SHP77 treated with DMSO at 0.1 percent for 48 hours (cell line): Measurements from ENCODE around the gene CENPP.
"Not testable (repeated sequence)": the region's sequence is repeated elsewhere in the genome, so short reads cannot be mapped to it uniquely, and the experiment has no call there.

ENCODE experiments used
- DNase-seq: peaks from one replicate; lab custom pipeline; 2025; lab: John Stamatoyannopoulos, UW

CENPP gene

DNA sequence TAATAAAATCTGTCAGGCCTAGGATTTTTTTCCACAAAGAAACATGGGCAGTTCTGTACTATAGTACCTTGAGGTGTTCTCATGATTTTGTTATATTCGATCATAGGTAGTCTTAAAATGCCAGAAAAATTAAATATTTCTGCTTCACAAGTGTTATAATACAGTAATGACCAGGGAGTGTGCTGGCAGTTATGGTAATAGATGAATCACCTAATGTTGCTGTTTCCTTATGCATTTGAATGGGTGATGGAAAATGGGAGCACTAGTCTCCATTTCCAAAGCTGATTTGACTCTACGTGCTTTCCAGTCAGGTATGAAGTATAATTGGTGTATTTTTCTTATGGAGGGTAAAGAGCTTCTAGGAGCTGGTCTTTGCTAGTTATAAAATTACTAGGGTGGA is 54.9 kb downstream of the CENPP start:
- no peak for DNase-seq

DNA sequence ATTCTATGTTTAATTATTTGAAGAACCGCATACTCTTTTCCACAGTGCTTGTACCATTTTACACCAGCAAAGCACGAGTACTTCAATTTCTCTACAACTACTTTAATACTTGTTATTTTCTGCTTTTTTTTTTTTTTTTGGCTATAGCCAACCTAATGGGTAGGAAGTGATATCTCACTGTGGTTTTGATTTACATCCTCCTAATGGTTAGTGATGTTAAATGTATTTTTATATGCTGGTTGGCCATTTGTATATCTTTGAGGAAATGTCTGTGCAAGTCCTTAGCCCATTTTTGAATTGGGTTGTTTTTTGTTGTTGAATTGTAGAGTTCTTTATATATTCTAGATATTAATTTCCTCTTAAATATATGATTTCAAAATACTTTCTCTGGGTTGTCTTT is 56.0 kb downstream of the CENPP start:
- DNase-seq, result no peak

DNA sequence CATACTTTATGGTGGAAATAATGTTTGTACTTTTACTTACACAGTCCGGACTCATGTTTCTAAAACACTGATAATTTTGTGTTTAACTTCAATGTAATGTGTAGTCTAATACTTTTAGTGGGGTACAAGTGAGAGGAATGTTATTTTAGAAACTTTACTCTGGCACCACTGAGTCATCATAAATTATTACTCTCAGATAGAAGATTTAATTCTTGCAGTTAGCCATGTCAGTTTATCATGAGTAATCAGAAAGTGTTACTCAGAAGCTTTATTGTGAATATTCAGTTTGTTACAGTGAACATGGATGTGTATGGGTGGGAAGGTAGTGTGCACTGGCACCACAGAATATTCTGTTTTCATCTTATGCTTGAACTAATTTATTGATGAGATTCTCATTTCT is 58.6 kb downstream of the CENPP start:
- DNase-seq, result no peak

DNA sequence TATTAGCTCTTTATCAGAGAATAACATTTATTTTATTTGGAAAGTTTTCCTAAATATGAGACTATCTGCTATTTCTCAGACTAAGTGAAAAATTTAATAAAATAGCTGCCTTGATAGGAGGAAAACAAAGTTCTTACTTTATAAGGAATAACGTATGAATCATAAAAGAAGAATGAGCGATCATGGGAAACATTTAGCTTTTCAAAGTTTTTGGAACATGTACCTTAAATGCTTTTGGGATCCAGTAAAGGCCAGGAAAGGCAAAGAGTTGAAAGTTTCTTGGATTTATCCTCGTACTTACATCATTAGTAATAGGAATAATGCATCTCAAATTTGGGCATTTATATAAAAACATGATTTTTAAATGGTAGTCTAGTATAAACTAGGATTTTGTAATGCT is 59.2 kb downstream of the CENPP start:
- DNase-seq, result no peak

DNA sequence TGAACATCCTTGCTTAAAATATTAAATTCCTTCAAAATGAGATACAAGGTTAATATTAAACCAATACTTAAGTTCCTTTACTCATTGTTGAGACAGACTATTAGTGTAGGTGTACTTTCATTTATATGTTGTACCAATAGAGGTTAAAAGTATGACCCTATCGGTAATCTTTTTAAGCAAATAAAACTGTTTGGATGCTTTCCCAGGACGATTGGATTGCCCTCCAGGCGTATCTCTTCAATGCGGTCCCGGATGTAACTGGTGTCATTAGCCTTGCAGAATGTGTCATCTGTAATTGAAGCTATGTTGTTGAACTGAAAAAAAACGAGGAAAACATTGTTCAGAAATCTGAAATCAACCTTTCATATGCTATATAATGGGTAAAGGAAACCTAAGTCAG is 59.7 kb downstream of the CENPP start:
- DNase-seq, result no peak

DNA sequence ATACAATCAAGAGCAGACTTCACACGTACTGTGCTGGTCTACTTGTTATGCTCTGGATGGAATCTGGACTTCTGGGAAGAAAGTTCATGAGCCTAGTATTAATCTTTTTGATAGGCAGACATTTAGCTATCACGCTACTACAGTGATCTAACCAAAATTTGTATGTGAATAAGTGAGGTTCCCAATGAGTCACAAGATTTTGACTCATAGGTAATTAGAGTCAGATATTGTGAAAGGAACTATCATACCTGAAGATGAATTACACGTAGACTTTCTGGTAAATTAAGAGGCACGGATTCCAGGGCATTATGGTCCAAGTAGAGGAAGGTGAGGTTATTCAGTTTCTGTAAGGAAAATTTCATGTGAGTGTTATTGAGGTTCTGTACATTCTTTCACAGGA is 60.2 kb downstream of the CENPP start:
- DNase-seq, result no peak

DNA sequence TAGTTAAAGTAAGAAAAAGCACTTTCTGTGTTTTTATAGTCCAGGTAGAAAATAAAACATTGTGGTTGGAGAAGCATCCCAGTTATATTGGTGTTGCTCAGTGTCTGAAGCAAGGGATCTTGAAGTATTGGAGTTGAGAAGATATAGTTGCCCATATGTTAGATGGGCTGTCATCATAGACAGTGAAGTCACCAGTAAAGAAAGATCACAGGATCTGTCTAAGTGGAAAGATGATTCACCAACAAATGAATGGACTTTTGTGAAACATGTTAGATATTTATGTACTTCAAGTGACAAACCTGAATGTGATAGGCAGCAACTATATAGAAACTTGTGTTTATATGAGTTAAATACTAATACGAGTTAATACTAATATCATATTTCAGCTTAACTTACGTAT is 66.9 kb downstream of the CENPP start:
- DNase-seq, result no peak

DNA sequence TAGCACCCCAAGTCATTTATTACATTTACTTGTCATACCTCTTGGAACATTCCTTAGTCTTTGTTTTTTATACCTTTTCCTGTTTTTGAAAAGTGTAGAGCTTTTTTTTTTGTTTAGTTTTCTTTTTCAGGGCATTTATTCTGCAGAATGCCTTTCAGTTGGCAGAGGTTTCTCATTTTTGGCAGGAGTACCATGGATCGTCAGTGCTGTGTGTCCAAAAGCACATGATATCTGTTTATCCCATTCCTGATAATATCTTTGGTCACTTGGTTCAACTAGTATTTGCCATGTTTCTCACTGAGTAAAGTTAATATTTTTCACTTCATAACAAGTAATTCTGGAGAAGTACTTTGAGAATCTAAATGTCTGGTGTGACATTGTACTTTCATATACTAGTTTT is 67.9 kb downstream of the CENPP start:
- DNase-seq, result no peak

DNA sequence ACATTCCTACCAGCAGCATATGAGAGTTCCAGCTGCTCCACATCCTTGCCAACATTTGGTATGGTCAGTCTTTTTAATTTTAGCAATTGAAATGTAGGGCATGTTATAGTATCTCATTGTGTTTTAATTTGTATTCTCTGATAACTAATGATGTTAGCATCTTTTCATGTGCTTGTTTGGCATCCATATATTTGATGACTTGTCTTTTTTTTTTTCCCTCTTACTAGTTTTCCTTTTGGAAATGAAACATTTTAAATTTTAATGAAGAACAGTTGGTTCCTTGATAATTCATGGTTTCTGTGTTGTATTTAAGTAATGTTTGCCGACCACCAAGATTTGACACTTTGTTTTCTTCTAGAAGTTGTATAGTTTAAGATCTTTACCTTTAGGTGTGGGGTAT is 69.9 kb downstream of the CENPP start:
- DNase-seq, result no peak

DNA sequence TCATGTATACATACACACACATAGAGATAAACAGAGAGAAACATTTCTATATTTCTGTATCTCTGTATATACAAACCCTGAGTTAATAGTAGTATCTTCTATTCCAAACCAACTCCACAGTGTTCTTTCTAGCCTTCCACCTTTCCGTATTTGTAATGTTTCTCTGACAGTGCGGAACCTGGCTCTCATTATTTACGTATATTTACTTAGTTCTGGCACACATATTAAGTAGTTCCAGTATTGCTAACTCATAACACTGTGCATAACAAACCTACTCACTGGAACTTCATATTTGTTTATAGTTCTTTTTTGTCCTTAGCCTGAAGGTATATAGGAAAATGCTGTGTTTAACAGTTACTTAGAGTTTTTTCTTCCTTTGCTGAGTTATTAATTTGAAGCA is 72.1 kb downstream of the CENPP start:
- no peak for DNase-seq

DNA sequence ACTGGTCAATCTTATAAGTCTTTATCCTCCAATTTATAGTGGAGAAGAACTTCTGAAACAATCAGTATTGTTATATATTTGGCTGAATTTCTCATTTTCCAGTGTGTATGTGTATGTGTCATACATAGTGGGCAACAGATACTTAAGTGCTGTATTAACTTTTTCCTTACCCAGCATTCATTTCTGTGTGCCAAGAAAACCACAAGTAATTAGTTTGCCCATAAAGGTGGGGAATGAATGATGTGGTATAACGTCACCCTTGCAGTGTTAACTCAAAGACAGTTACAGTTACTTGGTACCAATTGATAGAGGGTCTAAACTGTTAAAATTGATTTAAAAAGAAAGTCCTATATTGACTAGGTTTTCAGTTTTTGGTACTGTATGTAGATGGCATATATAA is 76.6 kb downstream of the CENPP start:
- DNase-seq, result no peak

DNA sequence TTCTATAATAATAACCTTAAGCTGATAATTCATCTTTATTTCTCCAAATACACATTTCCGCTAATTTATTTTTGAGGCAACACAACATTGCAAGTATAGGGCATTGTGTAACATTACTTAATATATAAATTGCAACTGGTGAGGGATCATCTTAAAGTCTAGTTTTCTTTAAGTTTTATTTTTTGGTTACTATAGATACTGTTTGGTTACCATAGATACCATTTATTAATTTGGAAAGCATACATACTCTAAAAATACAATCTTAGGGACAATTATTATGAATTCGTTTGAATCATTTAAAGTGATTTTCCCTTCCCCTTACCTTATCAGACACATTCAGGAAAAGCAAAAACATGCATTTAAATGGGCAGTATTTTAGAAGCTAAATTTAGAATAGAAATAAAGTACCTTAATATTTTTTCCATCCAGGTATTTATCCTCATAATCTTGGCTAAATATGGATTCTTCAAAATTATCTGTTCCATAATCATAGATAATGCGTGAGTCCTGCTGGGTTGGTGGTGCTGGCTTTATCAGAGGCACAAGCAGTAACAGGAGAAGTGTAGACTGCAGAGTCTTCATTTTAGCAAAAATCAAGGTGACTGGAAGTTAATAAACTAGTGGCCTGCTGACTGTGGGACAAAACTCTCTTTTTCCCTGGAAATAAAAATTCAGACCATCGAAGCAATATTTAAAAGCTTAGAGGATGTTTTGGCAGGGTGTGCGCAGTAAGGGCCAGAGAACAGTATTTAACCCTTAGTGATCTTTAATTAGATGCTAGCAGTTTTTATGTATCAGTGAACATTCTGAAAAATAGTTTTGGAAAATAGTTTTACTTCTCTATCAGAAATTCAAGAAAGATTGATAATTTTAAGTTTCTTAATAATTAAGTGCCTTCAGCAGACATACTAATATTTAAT is 77.3 kb downstream of the CENPP start:
- DNase-seq, result no peak

DNA sequence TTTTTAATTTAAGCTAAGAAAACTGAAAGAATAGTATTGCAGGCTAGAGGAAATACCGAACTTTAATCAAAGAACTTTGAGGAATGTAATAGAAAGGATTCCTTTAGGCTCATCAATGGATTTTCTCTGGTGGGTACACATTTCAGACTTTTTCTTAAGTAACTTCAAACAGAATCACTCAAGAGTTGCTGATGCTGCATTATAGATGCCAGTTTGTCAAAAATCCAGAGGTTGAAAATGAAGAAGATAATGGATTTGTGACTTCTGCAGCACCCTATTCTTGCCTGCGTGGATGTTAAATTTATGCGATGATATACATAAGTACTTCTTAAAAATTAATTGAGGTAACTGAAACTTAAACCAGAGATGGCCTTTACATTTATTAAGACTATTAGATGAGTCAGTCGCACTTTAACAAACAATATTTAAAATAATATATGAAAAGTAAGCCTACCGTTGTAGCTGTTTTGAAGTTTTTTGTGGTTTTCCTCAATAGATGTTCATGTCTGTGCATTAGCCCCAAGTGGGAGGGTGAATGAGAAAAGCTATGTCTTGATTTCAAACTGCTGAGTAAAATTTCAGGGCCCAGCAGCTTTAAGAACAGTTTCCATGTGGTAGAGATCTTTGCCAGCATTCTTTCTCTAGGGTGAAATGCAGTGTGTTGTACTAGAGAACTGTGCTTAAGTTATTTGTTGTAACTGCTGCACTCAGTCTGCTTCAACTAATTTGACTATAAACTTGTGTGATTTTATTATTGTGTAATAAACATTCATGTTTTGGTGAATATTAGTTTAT is 78.5 kb downstream of the CENPP start, which contains the start of gene OGN:
Gene OGN (minus strand): TSS at position 537 of the 795 bp plus-strand sequence. CDS start 1,171 bp downstream, outside the sequence.
- DNase-seq, result no peak

DNA sequence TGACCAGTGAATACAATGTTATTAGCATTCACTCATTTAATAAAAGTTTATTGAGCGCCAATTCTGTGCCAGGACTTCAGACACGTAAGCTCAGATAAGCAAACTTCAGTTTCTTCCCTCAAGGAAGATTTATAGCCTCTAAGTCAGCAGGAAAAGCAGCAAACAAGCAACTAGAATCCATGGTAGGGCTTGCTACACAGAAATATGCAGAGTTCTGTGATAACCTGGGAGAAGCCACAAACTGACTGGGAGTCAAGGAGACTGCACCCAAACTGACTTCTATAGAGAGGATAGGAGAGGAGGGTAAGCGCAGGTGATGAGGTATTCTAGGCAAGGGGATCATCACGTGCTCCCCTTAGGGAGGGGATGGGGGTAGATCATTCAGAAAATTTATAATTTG is 80.1 kb downstream of the CENPP start:
- DNase-seq, result no peak

DNA sequence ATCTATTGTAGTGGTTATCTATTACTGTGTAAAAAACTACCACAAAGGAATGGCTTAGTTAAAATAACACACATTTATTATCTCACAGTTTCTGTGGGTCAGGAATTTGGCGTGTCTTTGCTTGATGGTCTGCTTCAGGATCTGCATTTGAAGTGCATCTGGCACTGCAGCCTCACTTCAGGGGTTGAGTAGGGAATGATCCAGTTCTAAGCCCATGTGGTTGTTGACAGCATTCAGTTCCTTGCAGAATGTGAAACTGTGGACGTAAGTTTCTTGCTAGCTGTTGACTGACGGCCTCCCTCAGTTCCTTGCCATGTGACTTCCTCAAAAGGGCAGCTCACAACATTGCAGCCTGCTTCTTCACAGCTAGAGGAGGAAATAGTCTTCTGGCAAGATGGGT is 80.7 kb downstream of the CENPP start:
- DNase-seq, result no peak

DNA sequence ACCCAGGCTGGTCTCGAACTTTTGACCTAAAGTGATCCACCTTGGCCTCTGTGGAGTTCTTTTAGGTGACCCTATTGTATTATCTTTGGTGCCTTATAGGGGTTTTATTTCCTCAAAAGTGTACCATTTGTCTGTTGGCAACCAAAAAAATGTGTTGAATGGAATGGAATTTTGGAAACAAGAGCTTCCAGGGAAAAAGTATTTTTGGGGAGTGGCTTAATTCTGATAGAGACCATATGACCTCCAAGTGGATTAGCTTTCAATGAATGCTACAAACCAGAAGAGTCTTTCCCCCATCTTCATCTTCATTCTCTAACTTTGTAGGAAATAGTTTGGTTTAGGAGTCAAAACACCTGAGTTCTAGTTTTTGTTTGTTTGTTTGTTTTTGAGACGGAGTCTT is 82.1 kb downstream of the CENPP start:
- no peak for DNase-seq

DNA sequence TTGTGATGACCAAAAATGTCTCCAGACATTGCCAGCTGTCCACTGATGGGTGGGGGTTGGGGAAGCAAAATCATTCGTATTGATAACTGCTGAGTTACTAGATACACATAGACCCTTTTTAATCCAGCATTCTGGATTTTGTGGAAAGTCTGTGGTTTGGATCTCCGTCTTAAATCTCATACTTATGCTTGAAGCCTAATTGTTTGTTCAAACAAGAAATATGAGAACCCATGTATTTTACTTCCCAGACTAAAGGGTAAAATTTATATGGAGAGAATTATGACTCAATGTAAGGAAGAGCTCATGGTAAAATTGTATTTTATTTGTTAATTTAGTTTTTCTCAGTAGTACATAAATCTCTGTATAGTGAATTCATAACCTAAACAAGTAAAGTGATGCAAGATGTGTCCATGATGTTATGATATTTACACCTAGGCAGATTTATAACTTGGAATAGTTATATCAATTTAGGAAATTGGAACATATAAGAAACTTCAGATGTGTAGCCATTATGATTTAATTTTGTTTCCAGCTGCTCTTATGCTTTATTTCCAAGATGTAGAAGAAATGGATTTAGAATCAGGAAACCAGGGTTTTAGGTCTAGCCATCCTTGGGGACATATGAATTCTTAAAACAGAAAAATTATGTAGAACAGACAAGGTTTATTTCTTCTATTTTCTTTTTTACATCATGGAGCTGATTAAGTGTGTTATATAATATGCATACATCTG is 83.2 kb downstream of the CENPP start:
- DNase-seq, result no peak

DNA sequence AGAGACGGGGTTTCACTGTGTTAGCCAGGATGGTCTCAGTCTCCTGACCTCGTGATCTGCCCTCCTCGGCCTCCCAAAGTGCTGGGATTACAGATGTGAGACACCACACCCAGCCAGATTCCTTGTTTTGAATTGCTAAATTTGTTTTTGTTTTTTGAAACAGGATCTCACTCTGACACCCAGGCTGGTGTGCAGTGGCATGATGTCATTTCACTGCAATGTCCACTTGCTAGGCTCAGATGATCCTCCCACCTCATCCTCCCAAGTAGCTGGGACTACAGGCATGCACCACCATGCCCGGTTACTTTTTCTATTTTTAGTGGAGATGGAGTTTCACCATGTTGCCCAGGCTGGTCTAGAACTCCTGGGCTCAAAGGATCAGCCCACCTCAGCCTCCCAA is 85.4 kb downstream of the CENPP start:
- not testable (repeated sequence) for DNase-seq

DNA sequence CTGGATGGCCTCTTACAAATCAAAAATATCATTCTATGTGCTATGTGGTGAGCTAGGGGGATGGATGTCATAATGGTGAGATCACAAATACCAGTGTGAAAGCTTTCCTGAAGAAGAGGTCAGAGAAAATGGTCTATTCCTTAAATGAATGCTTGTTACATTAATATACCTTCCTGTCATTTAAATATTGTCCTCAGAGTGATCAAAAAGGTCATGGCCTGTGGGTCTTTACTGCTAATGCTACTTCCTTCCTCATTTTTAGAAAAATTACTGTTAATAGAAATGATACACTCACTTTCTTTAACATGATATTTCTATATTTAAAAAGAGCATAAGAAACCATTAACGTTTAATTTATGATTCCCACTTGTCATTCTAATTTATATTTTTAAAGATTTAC is 88.8 kb downstream of the CENPP start:
- DNase-seq, result no peak

DNA sequence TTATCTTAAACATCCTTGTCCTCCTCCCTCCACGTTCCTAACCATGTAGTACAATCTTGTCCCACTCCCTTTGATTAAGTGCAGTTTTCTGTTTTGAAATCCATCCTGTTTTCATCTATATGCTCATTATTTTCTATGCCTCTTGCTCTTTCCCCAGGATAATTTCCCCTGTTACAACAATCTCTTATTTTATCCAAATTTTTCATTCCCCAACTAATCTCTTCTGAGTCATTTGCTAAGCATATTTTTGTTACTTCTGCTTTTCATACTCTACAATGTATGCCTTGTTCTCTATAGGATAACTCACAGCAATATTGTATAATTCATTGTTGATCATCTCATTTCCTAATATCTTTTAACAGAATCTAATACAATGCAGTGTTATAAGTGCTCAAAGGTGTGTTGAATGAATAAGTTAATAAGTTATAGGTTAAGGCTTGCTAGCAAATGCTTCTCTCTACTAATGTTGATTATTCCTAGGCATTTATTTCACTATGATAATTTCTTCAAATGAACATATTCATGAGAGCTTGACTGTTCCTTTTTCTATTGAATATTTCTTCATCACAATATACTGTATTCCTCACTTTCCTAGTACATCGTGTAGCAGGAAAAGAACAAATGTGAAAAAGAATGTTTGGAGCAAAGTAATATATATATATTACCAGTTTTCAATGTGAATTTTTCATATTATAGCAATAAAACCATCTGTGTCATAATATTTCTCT is 97.0 kb downstream of the CENPP start:
- no peak for DNase-seq

DNA sequence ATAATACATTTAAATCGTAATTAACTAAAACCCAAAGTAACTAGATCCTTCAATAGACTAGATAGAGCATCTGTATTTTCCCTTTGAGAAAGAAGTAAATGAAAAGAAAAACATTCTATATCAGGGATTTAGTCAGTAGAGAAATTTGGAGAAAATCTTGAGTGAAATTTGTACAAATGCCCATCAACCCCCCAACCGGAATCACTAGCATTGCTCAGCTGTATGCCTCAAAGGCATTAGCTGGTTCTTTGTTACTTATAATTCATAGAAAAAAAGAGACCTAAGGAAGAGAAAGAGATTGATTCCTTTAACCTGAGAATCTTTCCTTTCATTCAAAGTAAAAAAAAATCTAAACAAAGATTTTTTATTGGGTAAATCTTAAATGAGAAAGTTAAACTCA is 97.9 kb downstream of the CENPP start:
- DNase-seq, result no peak

DNA sequence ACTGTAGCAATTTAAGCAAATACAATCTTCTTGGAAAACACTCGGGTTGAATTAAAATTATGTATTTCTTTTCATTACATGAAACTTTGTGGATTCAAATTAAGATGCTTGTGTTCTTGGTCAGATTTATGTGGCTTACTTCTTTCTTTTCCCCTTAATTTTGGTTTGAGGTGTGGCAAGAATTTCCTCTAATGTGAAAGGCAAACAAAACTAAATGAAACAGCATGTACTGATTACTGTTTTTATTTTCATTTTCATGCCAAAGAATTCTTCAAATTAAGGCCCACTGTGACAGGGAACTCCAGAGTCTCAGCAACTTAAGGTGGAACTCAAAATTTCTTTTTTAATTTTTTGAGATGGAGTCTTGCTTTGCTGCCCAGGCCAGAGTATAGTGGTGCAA is 98.6 kb downstream of the CENPP start, which contains the start of gene OMD:
Gene OMD (minus strand): TSS at position 132 of the 400 bp plus-strand sequence. CDS start 6,913 bp downstream, outside the sequence.
- DNase-seq, result no peak
